Measurements from ENCODE around the gene GSTK1.

GSTK1 gene

DNA sequence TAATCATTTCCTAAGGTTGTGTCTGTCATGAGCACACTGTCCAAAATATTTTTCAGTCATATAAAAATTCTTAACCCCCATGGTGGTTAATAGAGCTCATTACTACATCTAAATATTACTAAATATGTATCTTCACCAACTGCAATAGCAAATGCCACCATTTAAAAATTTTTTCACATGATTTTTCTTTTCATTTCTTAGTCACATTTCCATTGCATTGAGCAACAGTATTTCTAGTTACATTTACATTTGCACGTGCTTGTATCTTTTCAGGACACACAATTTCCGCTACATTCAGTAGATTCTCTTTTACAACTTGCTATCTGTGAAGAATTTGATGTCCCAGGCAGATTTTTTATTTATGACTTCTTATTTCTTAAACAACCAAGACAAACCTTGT is 46.6 kb upstream of the GSTK1 start:
- H3K27me3 ChIP-seq (ENCODE audit: insufficient read depth, poor library complexity, severe bottlenecking) = no peaks in the 10 kb centered on the region
- DNase-seq (ENCODE audit: low read depth in 1 of 2, low spot score in 1 of 2) = no peak
- H3K4me3 ChIP-seq (replicated peaks; ENCODE audit: insufficient read depth, low read length) = no peak overlapping the region
- H3K27ac ChIP-seq (replicated peaks) = no peak overlapping the region
- no peak for TF ChIP-seq SPI1 (IDR thresholded peaks at IDR 0.05; ENCODE audit: borderline replicate concordance, low read depth)
- no peak for TF ChIP-seq POLR2AphosphoS5 (IDR thresholded peaks at IDR 0.05; ENCODE audit: low read depth)
- no peak for TF ChIP-seq REST (IDR thresholded peaks at IDR 0.05; ENCODE audit: insufficient replicate concordance, low read depth)
- TF ChIP-seq GABPA (IDR thresholded peaks at IDR 0.05; ENCODE audit: low read depth) = no peak
- no peak for TF ChIP-seq CTCF (IDR thresholded peaks at IDR 0.05; ENCODE audit: insufficient read depth, low read length)

- TF ChIP-seq GABPA (IDR thresholded peaks at IDR 0.05; ENCODE audit: low read depth) (no peak), SPI1 (IDR thresholded peaks at IDR 0.05; ENCODE audit: borderline replicate concordance, low read depth) (no peak), POLR2AphosphoS5 (IDR thresholded peaks at IDR 0.05; ENCODE audit: low read depth) (no peak), REST (IDR thresholded peaks at IDR 0.05; ENCODE audit: insufficient replicate concordance, low read depth) (no peak), CTCF (IDR thresholded peaks at IDR 0.05; ENCODE audit: insufficient read depth, low read length) (no peak)
- no peaks in the 10 kb centered on the region for H3K27me3 ChIP-seq (ENCODE audit: insufficient read depth, poor library complexity, severe bottlenecking)
- H3K27ac ChIP-seq (replicated peaks) = no peak overlapping the region
- no peak for DNase-seq (ENCODE audit: low read depth in 1 of 2, low spot score in 1 of 2)
- no peak overlapping the region for H3K4me3 ChIP-seq (replicated peaks; ENCODE audit: insufficient read depth, low read length)
Observed at GRCh38 chr7:143217806-143218205, 45.4 kb upstream of the GSTK1 start.

GRCh38 chr7:143221286-143221685 is 42.0 kb upstream of the GSTK1 start:
- DNase-seq (ENCODE audit: low read depth in 1 of 2, low spot score in 1 of 2) = no peak
- no peaks in the 10 kb centered on the region for H3K27me3 ChIP-seq (ENCODE audit: insufficient read depth, poor library complexity, severe bottlenecking)
- TF ChIP-seq CTCF (IDR thresholded peaks at IDR 0.05; ENCODE audit: insufficient read depth, low read length) (no peak), REST (IDR thresholded peaks at IDR 0.05; ENCODE audit: insufficient replicate concordance, low read depth) (no peak), SPI1 (IDR thresholded peaks at IDR 0.05; ENCODE audit: borderline replicate concordance, low read depth) (no peak), GABPA (IDR thresholded peaks at IDR 0.05; ENCODE audit: low read depth) (no peak), POLR2AphosphoS5 (IDR thresholded peaks at IDR 0.05; ENCODE audit: low read depth) (no peak)
- H3K27ac ChIP-seq (replicated peaks) = no peak overlapping the region
- no peak overlapping the region for H3K4me3 ChIP-seq (replicated peaks; ENCODE audit: insufficient read depth, low read length)
